ENCODE data around the gene COL5A2. TPM values are rescaled to one million over a fixed set of nuclear protein-coding genes. Genes with fewer than 3 reads are reported as not detected.

Gene COL5A2
- total RNA-seq, 1 donor from 2014 or later, result 10.5 TPM

DNA sequence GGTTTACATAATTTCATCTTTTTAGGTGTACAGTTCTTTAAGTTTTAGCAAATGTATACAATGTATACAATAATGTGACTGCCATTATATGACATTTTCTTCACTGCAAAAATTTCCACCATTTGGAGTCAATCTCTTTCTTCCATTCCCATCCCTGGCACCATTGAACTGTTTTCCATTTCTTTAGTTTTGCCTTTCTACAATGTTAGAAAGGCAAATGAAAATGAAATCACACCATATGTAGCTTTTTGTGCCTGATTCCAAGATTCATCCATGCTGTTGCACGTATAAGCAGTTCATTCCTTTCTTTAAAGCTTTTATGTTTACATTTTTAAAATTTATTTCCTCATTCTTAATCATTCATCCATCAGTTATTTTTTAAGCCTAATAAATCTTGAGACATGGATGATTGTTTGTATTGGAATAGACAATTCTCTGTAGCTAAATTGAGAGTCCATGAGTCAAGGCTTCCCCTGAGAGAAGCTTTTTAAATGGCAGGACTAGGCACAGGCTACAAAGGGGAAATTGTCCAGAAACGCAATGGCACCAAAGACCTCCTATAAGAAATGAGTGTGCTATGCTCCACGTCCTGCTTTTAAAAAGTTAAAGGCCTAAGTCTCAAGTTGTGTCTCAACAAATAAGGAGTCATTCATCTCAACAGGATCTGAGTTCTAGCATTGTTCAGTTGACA is 8.7 kb upstream of the COL5A2 start:
- no peak for DNase-seq (ENCODE audit: missing footprints)
- intact Hi-C loops (cut with DNase I), result no loop called here

DNA sequence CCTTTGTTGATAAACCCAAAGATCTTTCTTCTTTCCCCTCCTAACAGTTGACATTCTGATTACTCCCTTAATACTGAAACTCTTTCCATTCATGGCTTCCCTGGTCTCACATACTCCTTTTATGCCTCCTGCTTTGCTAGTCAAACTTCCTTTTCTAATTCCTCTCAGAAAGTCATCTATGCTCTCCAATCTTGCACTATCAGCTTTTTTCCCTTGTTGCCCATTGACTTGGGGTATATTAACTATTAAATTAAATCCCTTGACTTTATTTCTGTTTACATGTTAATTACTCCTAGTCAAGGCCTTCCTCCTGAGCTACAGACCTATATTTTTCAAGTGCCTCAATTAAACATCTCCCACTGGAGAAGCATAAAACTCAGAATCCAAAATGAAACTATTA is 3.6 kb upstream of the COL5A2 start:
- no peak for DNase-seq (ENCODE audit: missing footprints)
- ATAC-seq, result no peak
- intact Hi-C loops (cut with DNase I), result no loop called here

More for the DNA sequence above, 8.7 kb upstream of the COL5A2 start:
- no peak for ATAC-seq

DNA sequence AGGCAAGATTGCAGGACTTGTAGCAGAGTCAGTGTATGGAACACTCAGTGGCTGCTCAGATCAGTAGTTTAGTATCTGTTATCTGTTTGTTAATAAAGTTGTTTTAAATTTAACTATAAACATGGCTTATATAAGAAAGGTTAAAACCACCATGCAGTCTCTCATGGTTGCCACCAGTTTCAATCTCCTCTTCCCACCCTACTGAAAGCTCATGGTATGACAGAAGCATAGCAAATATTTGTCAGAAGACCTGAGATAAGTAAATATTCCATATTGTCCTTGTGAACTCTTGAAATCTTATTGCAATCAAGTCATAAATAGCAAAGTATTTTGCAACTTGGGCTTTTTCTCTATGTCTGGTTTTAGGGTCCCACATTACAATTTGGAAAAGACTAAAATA is 2.1 kb upstream of the COL5A2 start:
- intact Hi-C loops (cut with DNase I), result no loop called here
- ATAC-seq (no peak), DNase-seq (ENCODE audit: missing footprints) (no peak)

DNA sequence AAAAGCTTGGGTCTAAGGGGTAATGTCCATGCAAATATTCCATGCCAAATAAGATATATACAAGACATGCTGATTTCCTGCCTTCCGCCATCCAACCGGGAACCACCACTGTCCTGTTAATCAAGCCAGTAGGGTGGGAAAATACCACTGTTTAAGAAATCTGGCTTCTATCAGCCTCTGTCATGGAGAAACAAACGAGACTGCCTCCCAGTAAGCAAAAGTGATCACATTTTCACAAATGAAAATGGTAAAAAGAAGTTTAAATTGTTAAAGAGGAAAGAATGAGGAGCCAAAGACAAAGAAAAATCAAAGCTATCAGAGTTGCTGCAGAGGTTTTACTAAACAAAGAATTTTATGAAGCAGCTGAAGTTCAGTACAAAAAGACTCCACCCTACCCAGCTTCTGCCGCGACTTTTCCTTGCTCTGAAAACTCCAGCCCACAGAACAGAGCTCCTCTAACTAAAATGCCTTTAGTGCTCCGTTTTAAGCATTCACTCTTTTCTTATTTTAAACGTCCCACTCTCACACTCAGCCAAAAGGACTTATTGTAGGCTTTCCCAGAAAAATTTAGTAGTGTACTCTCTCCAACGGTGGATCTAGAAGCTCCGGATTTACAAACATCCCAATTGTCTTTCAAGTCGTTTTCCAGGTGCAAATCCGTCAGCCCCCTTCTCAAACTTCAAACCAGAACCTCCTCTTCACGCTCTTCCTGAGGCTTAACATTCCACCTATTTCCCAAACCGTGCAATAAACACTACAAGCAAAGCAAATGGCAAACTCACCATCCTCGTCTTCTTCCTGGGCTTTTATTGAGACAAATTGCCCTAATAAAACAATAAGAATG is 613 bp downstream of the COL5A2 start:
- ATAC-seq (peak; percentile 66), DNase-seq (ENCODE audit: missing footprints) (no peak)
- intact Hi-C loops (cut with DNase I), result loop anchor here (5.0 kb wide), 1 partner anchor 62 kb away; no protein-coding TSS in a partner anchor

DNA sequence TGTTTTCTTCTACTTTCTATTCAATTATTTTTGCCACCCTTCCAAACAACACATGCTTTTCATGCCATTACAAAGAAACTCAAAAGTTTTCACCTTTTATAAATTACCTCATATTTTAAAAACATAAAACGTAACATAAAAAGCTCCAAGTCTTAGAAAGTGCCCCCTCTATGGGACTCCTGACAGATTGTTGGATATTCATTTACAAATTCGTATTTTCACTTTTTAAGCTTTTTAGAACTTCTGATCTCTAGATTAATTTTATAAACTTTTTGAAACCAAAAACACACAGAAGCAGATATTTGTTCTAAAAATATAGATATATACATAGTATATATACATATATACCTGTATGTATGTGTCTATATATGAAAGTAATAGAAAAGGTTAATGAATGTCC is 1.5 kb downstream of the COL5A2 start:
- ATAC-seq, result no peak
- intact Hi-C loops (cut with DNase I), result loop anchor here (5.0 kb wide), 1 partner anchor 61 kb away; no protein-coding TSS in a partner anchor
- no peak for DNase-seq (ENCODE audit: missing footprints)

DNA sequence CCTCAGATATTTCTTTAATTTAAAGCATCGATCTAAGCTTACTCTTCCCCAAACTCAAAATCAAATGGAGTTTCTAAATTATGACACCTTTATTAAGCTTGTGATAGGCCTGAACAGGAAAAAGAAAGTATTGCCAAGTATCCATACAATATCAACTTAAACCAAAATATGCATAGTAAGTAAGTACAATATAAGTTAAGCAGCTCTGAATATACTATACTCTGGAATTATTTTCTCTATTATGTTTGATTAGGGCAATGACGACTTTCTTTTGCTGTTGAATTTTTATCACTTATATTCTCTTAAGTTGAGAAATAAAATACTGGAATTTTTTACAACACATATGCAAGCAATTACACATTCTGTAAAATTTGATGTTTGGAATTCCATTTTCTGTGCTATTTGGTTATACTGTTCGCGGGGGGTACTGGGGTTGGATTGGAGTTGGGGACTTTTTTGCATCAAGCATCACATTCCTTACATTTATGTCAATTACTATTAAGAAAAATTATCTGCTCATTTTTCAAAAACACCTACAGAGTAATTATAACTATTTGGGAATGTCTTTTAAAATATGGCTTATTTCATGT is 2.2 kb downstream of the COL5A2 start:
- no peak for ATAC-seq
- no peak for DNase-seq (ENCODE audit: missing footprints)
- intact Hi-C loops (cut with DNase I), result loop anchor here (5.0 kb wide), 1 partner anchor 60 kb away; no protein-coding TSS in a partner anchor

DNA sequence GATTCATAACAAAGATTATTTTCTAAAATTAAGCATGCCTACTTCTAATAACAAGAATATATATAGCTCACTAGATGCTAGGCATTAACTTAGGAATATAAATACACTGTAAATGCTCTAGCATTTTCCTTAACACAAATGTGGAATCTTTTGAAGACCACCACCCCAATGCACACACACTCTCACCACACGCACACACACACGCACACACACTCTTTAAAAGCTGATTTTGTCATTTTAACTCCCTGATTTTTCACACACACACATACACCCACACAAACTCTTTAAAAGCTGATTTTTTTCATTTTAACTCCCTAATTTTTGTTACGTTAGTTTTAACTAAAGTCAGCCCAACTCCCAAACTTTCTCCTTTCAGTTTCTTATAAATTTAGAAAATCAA is 3.0 kb downstream of the COL5A2 start:
- no peak for DNase-seq (ENCODE audit: missing footprints)
- intact Hi-C loops (cut with DNase I), result loop anchor here (5.0 kb wide), 1 partner anchor 59 kb away; no protein-coding TSS in a partner anchor
- ATAC-seq, result no peak

DNA sequence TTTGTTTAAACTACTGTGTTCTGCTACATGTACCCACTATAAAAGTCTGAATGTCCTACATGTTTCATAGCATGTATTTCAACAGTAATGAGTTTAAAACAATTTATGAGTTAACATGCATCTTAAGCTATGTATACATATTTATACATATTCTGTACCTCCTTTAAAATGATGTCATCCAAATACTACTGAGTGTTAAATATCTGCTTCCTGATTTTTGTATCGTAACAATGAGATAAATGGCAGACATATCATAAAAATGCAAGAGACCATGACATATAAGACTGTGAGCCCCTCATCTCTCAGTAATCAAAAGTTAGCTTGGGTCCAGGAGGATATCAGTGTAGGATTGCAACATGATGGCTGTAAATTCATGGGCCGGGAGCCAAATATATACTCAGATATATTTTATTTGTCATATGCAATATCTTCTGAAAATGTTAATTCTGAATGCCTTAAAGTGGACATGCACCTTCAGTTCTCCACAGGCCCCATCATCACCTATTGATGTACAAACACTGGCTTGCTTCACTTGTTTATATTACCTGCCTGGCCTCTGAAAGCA is 3.6 kb downstream of the COL5A2 start:
- no peak for ATAC-seq
- intact Hi-C loops (cut with DNase I), result loop anchor here (5.0 kb wide), 1 partner anchor 59 kb away; no protein-coding TSS in a partner anchor
- no peak for DNase-seq (ENCODE audit: missing footprints)

DNA sequence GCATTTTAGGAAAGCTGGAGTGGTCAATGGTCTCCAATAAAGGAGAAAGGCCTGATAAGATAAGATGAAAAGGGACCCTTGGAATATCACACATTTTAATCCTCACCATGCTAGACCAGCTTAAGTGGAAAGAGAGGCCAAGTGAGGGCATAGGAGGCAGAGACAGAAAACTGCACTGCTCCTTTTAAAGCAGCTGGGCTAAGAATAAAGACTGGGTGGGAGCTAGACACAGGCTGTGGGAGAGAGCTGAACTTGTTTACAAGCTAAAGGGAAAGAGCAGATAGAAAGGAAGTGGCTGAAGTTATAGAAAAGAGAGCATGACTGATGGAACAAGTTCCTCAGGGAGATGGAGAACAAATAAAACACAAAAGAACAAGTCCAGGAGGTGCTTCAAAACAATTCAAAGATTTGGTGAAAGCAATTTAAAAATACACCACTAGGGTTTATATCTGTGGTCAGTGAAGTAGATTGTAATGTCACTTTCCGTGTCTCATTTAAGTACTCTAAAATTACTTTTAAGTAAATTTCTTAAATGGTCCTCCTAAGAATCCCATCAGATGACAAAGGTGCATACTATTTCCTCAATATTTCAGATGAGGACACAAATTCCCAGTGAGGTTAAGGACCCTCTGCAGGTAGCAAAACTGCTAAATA is 7.5 kb downstream of the COL5A2 start:
- intact Hi-C loops (cut with DNase I), result no loop called here
- DNase-seq (ENCODE audit: missing footprints), result no peak
- ATAC-seq, result no peak

DNA sequence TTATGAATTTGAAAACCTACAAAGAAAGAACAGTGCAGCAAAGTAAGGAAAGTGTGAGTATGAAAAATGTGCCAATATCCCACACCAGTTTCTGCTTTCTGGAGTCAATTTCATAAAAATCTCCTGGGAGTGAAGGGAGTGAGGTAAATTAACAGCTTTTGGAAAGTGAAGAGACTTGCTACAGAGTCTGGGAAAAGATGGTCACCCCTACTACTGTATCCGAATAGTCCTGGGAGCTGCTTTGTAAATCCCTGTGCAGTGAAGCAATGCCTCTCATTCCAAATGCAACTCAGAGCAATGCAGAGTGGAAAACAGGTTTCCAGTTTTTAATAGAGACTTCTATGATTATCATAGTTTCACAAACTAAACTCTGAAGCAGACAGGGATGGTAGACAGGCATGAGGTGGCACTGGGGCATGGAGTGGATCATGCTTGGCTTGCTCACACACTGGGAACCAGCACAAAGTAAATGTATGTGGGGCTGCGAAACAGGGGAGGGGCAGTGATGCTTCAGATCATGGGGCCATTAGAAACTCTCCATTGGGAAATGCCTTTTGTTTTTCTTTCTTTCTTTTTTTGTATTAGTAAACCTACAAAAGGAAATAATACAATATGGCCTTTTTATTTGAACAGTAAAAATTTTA is 10.6 kb downstream of the COL5A2 start:
- intact Hi-C loops (cut with DNase I), result no loop called here
- DNase-seq (ENCODE audit: missing footprints), result no peak
- peak; percentile 71 for ATAC-seq

DNA sequence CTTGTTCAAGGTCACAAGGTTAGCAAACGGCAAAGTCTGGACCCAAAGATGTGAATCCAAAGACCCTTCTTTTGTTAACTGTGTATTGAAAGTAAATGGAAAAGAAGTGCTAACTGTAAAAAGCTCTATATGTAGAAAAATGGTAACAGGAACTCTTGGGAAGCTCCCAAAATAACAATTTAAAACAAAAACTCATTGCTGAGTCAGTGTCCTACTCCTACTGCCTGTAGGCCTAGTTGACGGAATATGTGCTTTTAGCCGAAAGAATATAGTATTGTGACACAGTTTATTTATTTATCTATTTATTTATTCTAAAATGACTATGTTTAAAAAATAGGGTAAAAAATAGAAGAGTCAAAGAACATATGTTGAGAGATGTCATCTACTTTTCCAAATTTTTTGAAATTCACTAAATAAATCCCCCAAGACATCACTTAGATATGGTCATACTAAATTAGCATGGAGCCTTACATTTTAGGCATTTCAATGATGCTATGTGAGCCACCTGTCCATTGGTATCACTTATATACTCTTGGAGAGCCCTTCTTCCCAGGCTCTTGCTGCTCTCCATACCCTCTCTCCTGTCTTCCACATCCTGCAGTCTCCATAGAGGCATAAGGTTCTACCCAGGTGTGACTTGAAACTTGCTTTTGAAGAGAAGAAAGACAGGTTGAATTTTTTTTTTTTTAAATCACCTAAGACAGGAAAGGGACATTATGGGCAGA is 13.7 kb downstream of the COL5A2 start:
- ATAC-seq (no peak), DNase-seq (ENCODE audit: missing footprints) (no peak)
- intact Hi-C loops (cut with DNase I), result no loop called here

DNA sequence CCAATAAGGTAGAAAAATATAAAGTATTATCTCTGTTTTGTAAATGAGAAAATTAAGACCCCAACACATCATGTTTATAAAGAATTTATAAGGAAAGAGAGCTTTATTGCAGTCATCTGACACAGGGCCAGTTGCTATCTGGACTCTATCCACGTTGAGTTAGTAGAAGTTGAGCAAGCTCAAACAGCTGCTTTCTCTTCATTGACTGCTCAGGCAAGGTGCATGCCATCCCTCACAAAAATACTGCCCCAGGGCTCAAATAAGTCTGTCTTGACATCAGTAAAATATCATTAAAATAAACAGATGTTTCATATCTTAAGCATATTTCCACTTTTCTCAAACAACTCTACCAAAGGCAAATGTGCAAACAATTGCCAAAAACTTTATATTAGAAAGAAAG is 14.8 kb downstream of the COL5A2 start:
- DNase-seq (ENCODE audit: missing footprints) (no peak), ATAC-seq (peak; percentile 73)
- intact Hi-C loops (cut with DNase I), result no loop called here

DNA sequence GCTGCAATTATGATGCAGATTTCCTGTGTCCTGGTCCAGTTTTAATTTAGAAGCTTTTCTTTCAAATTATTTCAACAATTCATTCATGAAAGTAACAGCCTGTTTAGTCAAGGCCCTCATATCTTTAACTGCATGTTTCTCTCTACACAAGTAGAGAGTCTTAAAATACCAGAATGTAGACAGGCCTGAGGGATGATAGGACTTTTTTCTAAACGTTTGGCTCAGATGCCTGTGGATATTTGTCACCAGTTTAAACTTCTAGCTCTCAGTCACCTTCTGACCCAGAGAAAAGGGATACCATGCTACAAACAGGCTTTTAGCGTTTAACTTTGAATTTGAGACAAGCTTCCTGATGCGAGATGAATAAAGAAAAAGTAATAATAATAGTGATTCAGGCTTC is 15.7 kb downstream of the COL5A2 start:
- ATAC-seq, result peak; percentile 47
- no peak for DNase-seq (ENCODE audit: missing footprints)
- intact Hi-C loops (cut with DNase I), result no loop called here

DNA sequence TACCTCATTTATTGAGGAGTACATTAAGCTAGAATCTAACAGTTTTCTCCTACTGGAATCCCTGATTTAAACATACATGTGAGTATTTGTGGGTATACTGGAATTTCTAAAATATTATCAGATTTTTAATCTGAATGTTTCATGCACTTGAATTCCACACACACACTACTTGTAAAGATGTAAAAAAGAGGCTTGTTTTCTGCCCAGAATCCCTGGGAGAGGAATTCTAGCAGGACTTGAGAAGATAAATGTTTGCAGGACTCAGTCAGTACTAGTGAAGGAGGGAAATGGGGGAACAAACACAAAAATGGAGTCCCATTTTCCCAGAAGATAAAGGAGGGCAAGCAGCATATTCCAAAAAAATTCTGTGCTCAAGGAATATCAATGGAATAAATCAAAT is 17.0 kb downstream of the COL5A2 start:
- intact Hi-C loops (cut with DNase I), result no loop called here
- ATAC-seq, result no peak
- DNase-seq (ENCODE audit: missing footprints), result no peak

DNA sequence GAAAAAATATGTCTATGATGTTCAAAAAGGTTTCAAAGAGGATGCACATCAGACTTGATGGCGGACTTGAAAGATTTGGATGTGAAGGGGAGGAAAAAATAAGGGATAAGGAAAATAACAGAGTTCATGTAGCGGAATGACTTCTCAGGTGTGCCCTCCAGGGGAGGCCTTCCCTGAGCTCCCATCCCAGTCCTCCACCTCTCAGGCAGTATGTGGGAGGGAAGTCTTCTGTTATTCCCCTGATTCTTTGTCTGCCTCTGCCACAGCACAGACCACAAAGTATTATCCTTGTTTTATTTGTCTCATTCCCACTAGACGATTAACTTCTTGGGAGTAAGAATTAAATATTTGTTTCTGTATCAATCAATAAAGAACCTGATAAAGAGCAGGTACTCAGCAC is 17.7 kb downstream of the COL5A2 start:
- intact Hi-C loops (cut with DNase I), result no loop called here
- ATAC-seq (no peak), DNase-seq (ENCODE audit: missing footprints) (no peak)

DNA sequence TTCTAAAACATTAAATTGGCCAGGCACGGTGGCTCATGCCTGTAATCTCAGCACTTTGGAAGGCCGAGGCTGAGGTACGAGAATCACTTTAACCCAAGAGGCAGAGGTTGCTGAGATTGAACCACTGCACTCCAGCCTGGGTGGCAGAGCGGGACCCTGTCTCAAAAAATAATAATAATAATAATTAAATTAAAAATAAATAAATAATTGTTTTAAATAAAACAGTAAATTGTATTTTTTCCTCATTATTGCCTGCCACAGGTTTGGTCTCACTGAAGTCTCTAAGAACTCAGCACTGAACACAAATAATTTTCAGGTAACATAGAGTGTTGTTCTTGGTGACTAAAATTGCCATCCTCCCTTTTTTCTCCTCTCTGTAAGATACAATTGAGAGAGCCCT is 19.8 kb downstream of the COL5A2 start:
- ATAC-seq, result no peak
- DNase-seq (ENCODE audit: missing footprints), result no peak
- intact Hi-C loops (cut with DNase I), result no loop called here

DNA sequence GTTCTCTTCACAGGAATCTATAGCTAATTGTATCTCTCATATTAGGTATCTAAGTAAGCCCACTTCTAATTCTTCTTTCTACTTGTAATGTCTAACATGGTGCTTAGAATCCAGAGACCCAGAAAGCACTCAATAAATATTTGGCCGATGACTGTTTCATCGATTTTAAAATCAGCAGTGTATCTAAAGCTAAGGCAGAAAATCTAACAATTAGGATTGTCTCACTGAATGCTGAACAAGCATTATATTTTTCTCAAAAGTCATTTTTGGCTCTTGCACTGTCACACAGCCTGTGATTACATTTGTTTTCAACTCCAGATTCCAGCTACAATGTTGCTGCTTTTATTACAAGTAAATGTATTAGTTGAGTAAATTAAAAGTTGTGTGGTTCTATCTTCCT is 20.3 kb downstream of the COL5A2 start:
- ATAC-seq (no peak), DNase-seq (ENCODE audit: missing footprints) (no peak)
- intact Hi-C loops (cut with DNase I), result no loop called here

DNA sequence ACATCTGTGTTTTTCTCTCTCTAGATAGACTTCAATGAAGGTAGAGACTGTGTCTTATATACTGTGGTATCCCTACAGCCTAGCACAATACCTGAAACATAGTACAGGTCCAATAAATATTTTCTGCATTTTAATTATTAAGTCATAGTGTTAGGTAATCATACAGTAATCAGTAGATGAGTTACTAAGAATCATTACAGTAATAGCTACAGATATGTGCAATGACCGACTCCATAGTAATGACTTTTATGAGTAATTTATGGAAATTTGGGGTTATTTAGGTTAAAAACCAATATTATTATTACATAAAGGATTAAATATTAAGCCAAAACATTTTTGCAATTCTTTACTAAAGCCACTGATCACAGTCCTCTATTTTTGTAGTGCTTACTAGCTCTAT is 21.6 kb downstream of the COL5A2 start:
- intact Hi-C loops (cut with DNase I), result no loop called here
- ATAC-seq (no peak), DNase-seq (ENCODE audit: missing footprints) (no peak)

Measured in Right ventricle myocardium inferior (tissue), 1 donor.